Neural cell (in vitro differentiated cells): ENCODE results near the gene ALDH9A1.

ENCODE experiments used
- CTCF ChIP-seq: fragments of 450-650 bp; IDR thresholded peaks from 2 replicates; pipeline ENCODE4 v1.5.1; 2014; ENCODE audit warnings: antibody characterized with exemption, mild to moderate bottlenecking, moderate library complexity; ENCODE audit not compliant: poor library complexity, severe bottlenecking
- EP300 ChIP-seq: fragments of 450-650 bp; conservative IDR thresholded peaks from 2 replicates; pipeline ENCODE4 v1.6.1; 2014; ENCODE audit warnings: antibody characterized with exemption, mild to moderate bottlenecking, moderate library complexity; ENCODE audit not compliant: poor library complexity, severe bottlenecking
- EZH2 ChIP-seq: fragments of 200-600, 300-800 bp; shearing (Covaris generic), sonication (generic); IDR thresholded peaks from 2 replicates; pipeline ENCODE4 v1.6.1; 2014; ENCODE audit warnings: antibody characterized with exemption, low read length, borderline replicate concordance, mild to moderate bottlenecking; ENCODE audit not compliant: insufficient read depth, poor library complexity, severe bottlenecking
- MXI1 ChIP-seq: fragments of 450-650 bp; conservative IDR thresholded peaks from 2 replicates; pipeline ENCODE4 v1.6.1; 2014; ENCODE audit warnings: antibody characterized with exemption, mild to moderate bottlenecking; ENCODE audit not compliant: poor library complexity, severe bottlenecking
- POLR2AphosphoS5 ChIP-seq: IDR thresholded peaks from 2 replicates; pipeline ENCODE4 v1.6.1; 2012
- REST ChIP-seq: IDR thresholded peaks from 2 replicates; pipeline ENCODE4 v1.6.1; 2012; ENCODE audit warnings: borderline replicate concordance
- TAF1 ChIP-seq: IDR thresholded peaks from 2 replicates; pipeline ENCODE4 v1.6.1; 2012; ENCODE audit warnings: low read depth

GRCh38 chr1:165737196-165737595, 38.8 kb upstream of the ALDH9A1 start:
- TF ChIP-seq CTCF (no peak), POLR2AphosphoS5 (no peak), EZH2 (no peak), REST (no peak), EP300 (no peak), TAF1 (no peak), MXI1 (no peak)
